SU-DHL-6 (cell line): Measurements from ENCODE around the gene HTATSF1.

Source experiments
- H2AFZ ChIP-seq: fragments of 200-600 bp; sonication (generic); 2 replicates; pipeline ENCODE4 v1.6.1; 2014; ENCODE audit warnings: low read depth, mild to moderate bottlenecking, moderate library complexity, mixed read lengths, antibody characterized with exemption, low read length; ENCODE audit not compliant: severe bottlenecking
- H3F3A ChIP-seq: fragments of 200-600 bp; shearing (Covaris generic); 2 replicates; pipeline ENCODE4 v1.6.0; 2016; ENCODE audit warnings: antibody characterized with exemption, mild to moderate bottlenecking; ENCODE audit not compliant: insufficient read depth
- H3K27ac ChIP-seq: fragments of 200-600 bp; sonication (generic); 2 replicates; pipeline ENCODE4 v1.5.1; 2016; ENCODE audit warnings: low read depth, mild to moderate bottlenecking, low read length, moderate library complexity, mixed read lengths
- H3K27me3 ChIP-seq: fragments of 200-600 bp; sonication (generic), shearing (Covaris generic); 2 replicates; pipeline ENCODE4 v1.6.0; 2014; ENCODE audit warnings: mild to moderate bottlenecking, low read length
- H3K36me3 ChIP-seq: fragments of 200-600 bp; sonication (generic); 2 replicates; pipeline ENCODE4 v1.6.1; 2014; ENCODE audit warnings: mild to moderate bottlenecking, low read length, mixed read lengths
- H3K4me2 ChIP-seq: fragments of 300-600, 200-600 bp; shearing (Covaris generic), sonication (generic); 2 replicates; pipeline ENCODE4 v1.6.0; 2014; ENCODE audit warnings: low read length, low read depth, mild to moderate bottlenecking; ENCODE audit not compliant: poor library complexity, severe bottlenecking
- H3K4me3 ChIP-seq: fragments of 200-600 bp; sonication (generic); 2 replicates; pipeline ENCODE4 v1.5.1; 2014; ENCODE audit warnings: antibody characterized with exemption, low read length, mild to moderate bottlenecking, mixed read lengths; ENCODE audit not compliant: insufficient read depth, poor library complexity, severe bottlenecking
- H3K79me2 ChIP-seq: fragments of 200-600 bp; sonication (generic); 2 replicates; pipeline ENCODE4 v1.6.1; 2014; ENCODE audit warnings: mild to moderate bottlenecking, low read length, moderate library complexity; ENCODE audit not compliant: insufficient read depth
- H3K9ac ChIP-seq: fragments of 200-600 bp; sonication (generic); 2 replicates; pipeline ENCODE4 v1.7.0; 2014; ENCODE audit warnings: mild to moderate bottlenecking, low read length
- H3K9me2 ChIP-seq: fragments of 200-600 bp; sonication (generic); replicated peaks from 2 replicates; pipeline ENCODE4 v1.6.1; 2014; ENCODE audit warnings: low read length; ENCODE audit not compliant: insufficient read depth
- H3K9me3 ChIP-seq: fragments of 200-600 bp; sonication (generic); 2 replicates; pipeline ENCODE4 v1.6.1; 2014; ENCODE audit warnings: low read length, mixed read lengths; ENCODE audit not compliant: insufficient read depth
- H4K20me1 ChIP-seq: fragments of 200-600 bp; sonication (generic); 2 replicates; pipeline ENCODE4 v1.6.1; 2014; ENCODE audit warnings: low read depth, mild to moderate bottlenecking, antibody characterized with exemption, low read length, moderate library complexity, mixed read lengths
- EZH2phosphoT487 ChIP-seq: fragments of 200-600 bp; sonication (generic), shearing (Covaris generic); conservative IDR thresholded peaks from 2 replicates; pipeline ENCODE4 v1.6.1; 2018; ENCODE audit warnings: mild to moderate bottlenecking, antibody characterized with exemption, low read length, moderate library complexity, mixed read lengths
- TF ChIP-seq, protein P1 (sequence below): fragments of 200-600 bp; sonication (generic); IDR thresholded peaks from one replicate; pipeline ENCODE4 v1.5.1; 2017; ENCODE audit warnings: antibody characterized with exemption, mild to moderate bottlenecking, low read length, moderate library complexity; ENCODE audit not compliant: insufficient read depth, poor library complexity, severe bottlenecking

The HTATSF1 gene

GRCh38 chrX:136519069-136519468 lies 21.7 kb downstream of the HTATSF1 start:
- Histone ChIP-seq H3K79me2 (no peaks in the 10 kb centered on the region), H3K4me2 (no peak overlapping the region), H2AFZ (no peak overlapping the region), H3F3A (no peaks in the 10 kb centered on the region), H3K27me3 (no peaks in the 10 kb centered on the region), H3K9me2 (no peaks in the 10 kb centered on the region), H3K36me3 (no peaks in the 10 kb centered on the region), H3K9me3 (no peaks in the 10 kb centered on the region), H3K4me3 (no peak overlapping the region), H3K27ac (no peak overlapping the region), H3K9ac (no peak overlapping the region), H4K20me1 (no peaks in the 10 kb centered on the region)
- TF ChIP-seq EZH2phosphoT487, result no peak
- TF ChIP-seq, protein P1, sequence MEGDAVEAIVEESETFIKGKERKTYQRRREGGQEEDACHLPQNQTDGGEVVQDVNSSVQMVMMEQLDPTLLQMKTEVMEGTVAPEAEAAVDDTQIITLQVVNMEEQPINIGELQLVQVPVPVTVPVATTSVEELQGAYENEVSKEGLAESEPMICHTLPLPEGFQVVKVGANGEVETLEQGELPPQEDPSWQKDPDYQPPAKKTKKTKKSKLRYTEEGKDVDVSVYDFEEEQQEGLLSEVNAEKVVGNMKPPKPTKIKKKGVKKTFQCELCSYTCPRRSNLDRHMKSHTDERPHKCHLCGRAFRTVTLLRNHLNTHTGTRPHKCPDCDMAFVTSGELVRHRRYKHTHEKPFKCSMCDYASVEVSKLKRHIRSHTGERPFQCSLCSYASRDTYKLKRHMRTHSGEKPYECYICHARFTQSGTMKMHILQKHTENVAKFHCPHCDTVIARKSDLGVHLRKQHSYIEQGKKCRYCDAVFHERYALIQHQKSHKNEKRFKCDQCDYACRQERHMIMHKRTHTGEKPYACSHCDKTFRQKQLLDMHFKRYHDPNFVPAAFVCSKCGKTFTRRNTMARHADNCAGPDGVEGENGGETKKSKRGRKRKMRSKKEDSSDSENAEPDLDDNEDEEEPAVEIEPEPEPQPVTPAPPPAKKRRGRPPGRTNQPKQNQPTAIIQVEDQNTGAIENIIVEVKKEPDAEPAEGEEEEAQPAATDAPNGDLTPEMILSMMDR, result no peak

DNA sequence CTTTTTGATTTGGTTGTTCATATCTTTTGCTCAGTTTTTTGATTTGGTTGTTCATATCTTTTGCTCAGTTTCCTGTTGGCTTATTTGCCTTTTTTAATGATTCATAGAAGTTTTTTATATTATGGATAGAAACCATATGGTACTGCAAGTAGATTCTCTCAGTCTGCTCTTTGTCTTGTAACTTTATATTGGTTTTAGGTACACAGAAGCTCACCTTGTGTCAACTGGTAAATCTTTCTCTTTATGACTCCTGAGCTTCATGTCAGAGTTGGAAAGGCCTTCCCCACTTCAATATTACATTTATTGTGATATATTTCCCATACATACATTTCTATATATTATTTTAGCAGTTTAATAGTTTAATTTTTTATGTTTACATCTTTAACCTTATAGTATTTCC lies 26.4 kb downstream of the HTATSF1 start:
- no peaks in the 10 kb centered on the region for H3K36me3 ChIP-seq
- TF ChIP-seq, protein P1, result no peak
- TF ChIP-seq EZH2phosphoT487, result no peak
- no peaks in the 10 kb centered on the region for H4K20me1 ChIP-seq
- no peak overlapping the region for H3K9ac ChIP-seq
- H3K9me2 ChIP-seq, result no peaks in the 10 kb centered on the region
- H3F3A ChIP-seq, result no peaks in the 10 kb centered on the region
- H3K4me3 ChIP-seq, result no peak overlapping the region
- no peaks in the 10 kb centered on the region for H3K79me2 ChIP-seq
- no peaks in the 10 kb centered on the region for H3K27me3 ChIP-seq
- no peak overlapping the region for H3K4me2 ChIP-seq
- H3K9me3 ChIP-seq, result no peaks in the 10 kb centered on the region
- no peak overlapping the region for H2AFZ ChIP-seq
- no peak overlapping the region for H3K27ac ChIP-seq

GRCh38 chrX:136525738-136526606 lies 28.6 kb downstream of the HTATSF1 start:
- Histone ChIP-seq H3K9me3 (no peaks in the 10 kb centered on the region), H3F3A (no peaks in the 10 kb centered on the region), H3K79me2 (no peaks in the 10 kb centered on the region), H3K27me3 (no peaks in the 10 kb centered on the region), H3K27ac (no peak overlapping the region), H3K9ac (no peak overlapping the region), H3K4me3 (no peak overlapping the region), H3K36me3 (no peaks in the 10 kb centered on the region), H4K20me1 (no peaks in the 10 kb centered on the region), H3K9me2 (no peaks in the 10 kb centered on the region), H3K4me2 (no peak overlapping the region), H2AFZ (no peak overlapping the region)
- TF ChIP-seq, protein P1, result no peak
- TF ChIP-seq EZH2phosphoT487, result no peak
